Activated CD8-positive, alpha-beta T cell treated with anti-CD3 and anti-CD28 coated beads, Interleukin-2, amount 10 ng/mL, durations not matched to agents 7 days and 5 days (primary cell): ENCODE measurements around the gene TBC1D32. TPM values are rescaled to one million over a fixed set of nuclear protein-coding genes. Genes with fewer than 3 reads are reported as not detected.
"Not testable (repeated sequence)": the region's sequence is repeated elsewhere in the genome, so short reads cannot be mapped to it uniquely, and the experiment has no call there.

ENCODE experiments used
- ATAC-seq: fragments of 150-1000 bp; cut with Tn5 transposase; one replicate; pipeline ENCODE4 v1.10.0; 2021; ENCODE audit warnings: moderate library complexity
- CTCF ChIA-PET: fragments of 350-600 bp; sonication (Branson Sonifier 250); formaldehyde crosslinking; loops from one replicate; lab custom pipeline; 2021; ENCODE audit warnings: antibody characterized with exemption; lab: Charles Lee
- POLR2A ChIA-PET: fragments of 350-600 bp; sonication (Branson Sonifier 250); formaldehyde crosslinking; loops from one replicate; lab custom pipeline; 2021; ENCODE audit warnings: antibody characterized with exemption; lab: Charles Lee
- DNase-seq: peaks from one replicate; pipeline ENCODE4 v3.0.0-alpha.2; 2020
- H3K27ac Mint-ChIP-seq: one replicate; pipeline ENCODE4 v1.8.0; 2021; ENCODE audit warnings: mild to moderate bottlenecking, mixed read lengths
- H3K27me3 Mint-ChIP-seq: one replicate; pipeline ENCODE4 v1.8.0; 2021; ENCODE audit warnings: low read depth, mixed read lengths
- H3K36me3 Mint-ChIP-seq: one replicate; pipeline ENCODE4 v1.8.0; 2021; ENCODE audit warnings: low read depth, mixed read lengths
- H3K4me1 Mint-ChIP-seq: one replicate; pipeline ENCODE4 v1.8.0; 2021; ENCODE audit warnings: low read depth, mixed read lengths
- H3K4me3 Mint-ChIP-seq: one replicate; pipeline ENCODE4 v1.8.0; 2021; ENCODE audit warnings: mild to moderate bottlenecking, mixed read lengths
- H3K9me3 Mint-ChIP-seq: one replicate; pipeline ENCODE4 v1.8.0; 2022; ENCODE audit warnings: mixed read lengths; ENCODE audit not compliant: insufficient read depth
- total RNA-seq, 2 experiments: library from RNA; stranded (reverse); gene quantifications; one replicate each; pipeline ENCODE4 v1.2.3, GENCODE V29; 2021

TBC1D32 gene
- total RNA-seq, 2 experiments from 2014 or later, result 9.5 to 11.4 TPM

- CTCF ChIA-PET, result no interaction called here
- no peaks in the 10 kb centered on the region for H3K4me1 Mint-ChIP-seq
- H3K27ac Mint-ChIP-seq, result no peak overlapping the region
- H3K4me3 Mint-ChIP-seq, result no peak overlapping the region
- H3K27me3 Mint-ChIP-seq, result peaks cover 27% of the 10 kb centered on the region
- H3K36me3 Mint-ChIP-seq, result no peaks in the 10 kb centered on the region
- ATAC-seq (no peak), DNase-seq (no peak)
- POLR2A ChIA-PET, result no interaction called here
- no peaks in the 10 kb centered on the region for H3K9me3 Mint-ChIP-seq
Observed at GRCh38 chr6:121349596-121349995, 15.3 kb upstream of the TBC1D32 start.

GRCh38 chr6:121347484-121347883, 13.2 kb upstream of the TBC1D32 start:
- DNase-seq, result no peak
- Mint-ChIP-seq H3K27me3 (peaks cover 22% of the 10 kb centered on the region), H3K27ac (no peak overlapping the region), H3K4me3 (no peak overlapping the region), H3K4me1 (no peaks in the 10 kb centered on the region), H3K9me3 (no peaks in the 10 kb centered on the region), H3K36me3 (no peaks in the 10 kb centered on the region)
- POLR2A ChIA-PET, result no interaction called here
- no peak for ATAC-seq
- CTCF ChIA-PET, result no interaction called here

- no peak overlapping the region for H3K27ac Mint-ChIP-seq
- DNase-seq, result no peak
- H3K4me3 Mint-ChIP-seq, result no peak overlapping the region
- H3K36me3 Mint-ChIP-seq, result no peaks in the 10 kb centered on the region
- peaks cover 11% of the 10 kb centered on the region for H3K27me3 Mint-ChIP-seq
- no peaks in the 10 kb centered on the region for H3K4me1 Mint-ChIP-seq
- ChIA-PET POLR2A (no interaction called here), CTCF (no interaction called here)
- no peaks in the 10 kb centered on the region for H3K9me3 Mint-ChIP-seq
- no peak for ATAC-seq
Observed at GRCh38 chr6:121344539-121344938, 10.3 kb upstream of the TBC1D32 start.

- H3K9me3 Mint-ChIP-seq, result no peaks in the 10 kb centered on the region
- ChIA-PET POLR2A (no interaction called here), CTCF (no interaction called here)
- ATAC-seq, result no peak
- peaks cover 15% of the 10 kb centered on the region for H3K27me3 Mint-ChIP-seq
- no peak overlapping the region for H3K27ac Mint-ChIP-seq
- no peak for DNase-seq
- H3K36me3 Mint-ChIP-seq, result no peaks in the 10 kb centered on the region
- no peak overlapping the region for H3K4me3 Mint-ChIP-seq
- peaks cover 7% of the 10 kb centered on the region for H3K4me1 Mint-ChIP-seq
Observed at GRCh38 chr6:121339639-121340226, 5.5 kb upstream of the TBC1D32 start.

- no peaks in the 10 kb centered on the region for H3K9me3 Mint-ChIP-seq
- H3K27ac Mint-ChIP-seq, result no peak overlapping the region
- POLR2A ChIA-PET, result no interaction called here
- DNase-seq (no peak), ATAC-seq (no peak)
- CTCF ChIA-PET, result no interaction called here
- no peak overlapping the region for H3K4me3 Mint-ChIP-seq
- peaks cover 12% of the 10 kb centered on the region for H3K27me3 Mint-ChIP-seq
- H3K4me1 Mint-ChIP-seq, result peaks cover 10% of the 10 kb centered on the region
- H3K36me3 Mint-ChIP-seq, result no peaks in the 10 kb centered on the region
Observed at GRCh38 chr6:121338956-121339355, 4.7 kb upstream of the TBC1D32 start.

GRCh38 chr6:121338366-121338765, 4.1 kb upstream of the TBC1D32 start:
- POLR2A ChIA-PET, result no interaction called here
- Mint-ChIP-seq H3K9me3 (no peaks in the 10 kb centered on the region), H3K4me3 (no peak overlapping the region)

GRCh38 chr6:121335087-121336008, 1.1 kb upstream of the TBC1D32 start:
- Mint-ChIP-seq H3K27ac (peak overlapping the region; percentile 100), H3K36me3 (no peaks in the 10 kb centered on the region), H3K27me3 (peaks cover 10% of the 10 kb centered on the region), H3K4me3 (peak overlapping the region; percentile 92), H3K9me3 (no peaks in the 10 kb centered on the region), H3K4me1 (peaks cover 30% of the 10 kb centered on the region)
- DNase-seq, result no peak
- ChIA-PET CTCF (interaction anchor here (0.9 to 2.0 kb wide), 4 partner anchors 15 to 29 kb away, joined by 3 to 5 read pairs (median 4); no protein-coding TSS in a partner anchor), POLR2A (interaction anchor here (0.7 to 1.5 kb wide), 3 partner anchors 11 to 1136 kb away, joined by 3 read pairs; partner anchors contain the start of gene SERINC1)
- no peak for ATAC-seq

More at GRCh38 chr6:121338366-121338765, 4.1 kb upstream of the TBC1D32 start:
- Mint-ChIP-seq H3K27ac (no peak overlapping the region), H3K36me3 (no peaks in the 10 kb centered on the region), H3K27me3 (peaks cover 10% of the 10 kb centered on the region), H3K4me1 (peaks cover 11% of the 10 kb centered on the region)
- ATAC-seq, result no peak
- CTCF ChIA-PET, result no interaction called here
- no peak for DNase-seq

- not testable (repeated sequence) for DNase-seq, H3K9me3 Mint-ChIP-seq, H3K27me3 Mint-ChIP-seq, ATAC-seq, H3K36me3 Mint-ChIP-seq
- ChIA-PET CTCF (interaction anchor here (2.0 kb wide), 1 partner anchor 27 kb away, joined by 5 read pairs; no protein-coding TSS in a partner anchor), POLR2A (interaction anchor here (0.6 kb wide), 1 partner anchor 41 kb away, joined by 3 read pairs; no protein-coding TSS in a partner anchor)
- peak overlapping the region; percentile 20 for H3K27ac Mint-ChIP-seq
- H3K4me1 Mint-ChIP-seq, result peaks cover 33% of the 10 kb centered on the region
- H3K4me3 Mint-ChIP-seq, result peak overlapping the region; percentile 92
Observed at GRCh38 chr6:121333694-121334093, 586 bp downstream of the TBC1D32 start.

GRCh38 chr6:121333196-121333595, 1.1 kb downstream of the TBC1D32 start:
- H3K36me3 Mint-ChIP-seq, result no peaks in the 10 kb centered on the region
- DNase-seq, result no peak
- ChIA-PET CTCF (interaction anchor here (2.0 kb wide), 1 partner anchor 27 kb away, joined by 5 read pairs; no protein-coding TSS in a partner anchor), POLR2A (no interaction called here)
- peaks cover 4% of the 10 kb centered on the region for H3K27me3 Mint-ChIP-seq
- H3K4me3 Mint-ChIP-seq, result peak overlapping the region; percentile 92
- ATAC-seq, result no peak
- peaks cover 33% of the 10 kb centered on the region for H3K4me1 Mint-ChIP-seq
- H3K9me3 Mint-ChIP-seq, result no peaks in the 10 kb centered on the region
- H3K27ac Mint-ChIP-seq, result no peak overlapping the region

- H3K27ac Mint-ChIP-seq, result no peak overlapping the region
- POLR2A ChIA-PET, result interaction anchor here (0.6 kb wide), 1 partner anchor 1010 kb away, joined by 3 read pairs; no protein-coding TSS in a partner anchor
- CTCF ChIA-PET, result no interaction called here
- peaks cover 33% of the 10 kb centered on the region for H3K4me1 Mint-ChIP-seq
- H3K4me3 Mint-ChIP-seq, result no peak overlapping the region
- H3K27me3 Mint-ChIP-seq, result no peaks in the 10 kb centered on the region
- DNase-seq, result no peak
- H3K9me3 Mint-ChIP-seq, result no peaks in the 10 kb centered on the region
- no peak for ATAC-seq
- no peaks in the 10 kb centered on the region for H3K36me3 Mint-ChIP-seq
Observed at GRCh38 chr6:121330516-121330915, 3.8 kb downstream of the TBC1D32 start.

GRCh38 chr6:121321282-121321681, 13.0 kb downstream of the TBC1D32 start:
- no peak overlapping the region for H3K4me3 Mint-ChIP-seq
- POLR2A ChIA-PET, result no interaction called here
- no peak overlapping the region for H3K27ac Mint-ChIP-seq
- no peaks in the 10 kb centered on the region for H3K9me3 Mint-ChIP-seq
- CTCF ChIA-PET, result no interaction called here
- no peaks in the 10 kb centered on the region for H3K4me1 Mint-ChIP-seq
- no peaks in the 10 kb centered on the region for H3K27me3 Mint-ChIP-seq
- peaks cover 7% of the 10 kb centered on the region for H3K36me3 Mint-ChIP-seq
- no peak for ATAC-seq
- no peak for DNase-seq

- H3K36me3 Mint-ChIP-seq, result peaks cover 7% of the 10 kb centered on the region
- no peaks in the 10 kb centered on the region for H3K9me3 Mint-ChIP-seq
- ChIA-PET POLR2A (no interaction called here), CTCF (interaction anchor here (0.8 to 1.1 kb wide), 3 partner anchors 8 to 40 kb away, joined by 3 to 4 read pairs (median 3); no protein-coding TSS in a partner anchor)
- no peaks in the 10 kb centered on the region for H3K4me1 Mint-ChIP-seq
- ATAC-seq, result no peak
- no peak overlapping the region for H3K4me3 Mint-ChIP-seq
- H3K27me3 Mint-ChIP-seq, result no peaks in the 10 kb centered on the region
- DNase-seq, result no peak
- no peak overlapping the region for H3K27ac Mint-ChIP-seq
Observed at GRCh38 chr6:121319603-121320002, 14.7 kb downstream of the TBC1D32 start.
